Ovary (tissue), 3 donors: ENCODE data around the gene WDR6.

Experiments
- CTCF ChIP-seq, 3 donors: fragments of 450-650 bp in 2 of 3; fragments of 200-600 bp in 1 of 3; IDR thresholded peaks; one replicate each; pipeline versions ENCODE4 v1.5.1 to v1.8.0; 2016 to 2022; ENCODE audit warnings: antibody characterized with exemption in 3 of 3, mild to moderate bottlenecking in 1 of 3
- EP300 ChIP-seq: sonication (generic); formaldehyde crosslinking; IDR thresholded peaks from one replicate; pipeline ENCODE4 v1.6.1; 2017; ENCODE audit warnings: antibody characterized with exemption
- POLR2A ChIP-seq: fragments of 450-650 bp; IDR thresholded peaks from one replicate; pipeline ENCODE4 v1.6.1; 2017; ENCODE audit warnings: antibody characterized with exemption, mild to moderate bottlenecking, moderate library complexity
- donor health status: DM: no; HTN: no; CAD: no.

- TF ChIP-seq CTCF (IDR thresholded peaks at IDR 0.05) = no peak
- TF ChIP-seq POLR2A = no peak
- TF ChIP-seq EP300 = no peak
Measured at GRCh38 chr3:48991851-48992545, 15.2 kb upstream of the WDR6 start.
